PC-3 (cell line): ENCODE data around the gene RAI1.

ENCODE experiments used
- CTCF ChIP-seq: fragments of 300-600 bp; sonication (generic); conservative IDR thresholded peaks from 2 replicates; pipeline ENCODE4 v1.5.1; 2017; ENCODE audit warnings: antibody characterized with exemption, low read depth, mild to moderate bottlenecking, low read length
- EZH2 ChIP-seq: fragments of 300-600 bp; sonication (generic); IDR thresholded peaks from one replicate; pipeline ENCODE4 v1.6.1; 2017; ENCODE audit warnings: antibody characterized with exemption, mild to moderate bottlenecking, low read length; ENCODE audit not compliant: unreplicated experiment
- EZH2phosphoT487 ChIP-seq: fragments of 300-600 bp; sonication (generic); IDR thresholded peaks from 2 replicates; pipeline ENCODE4 v1.6.1; 2018; ENCODE audit warnings: mild to moderate bottlenecking, antibody characterized with exemption, low read length, borderline replicate concordance

GRCh38 chr17:17675416-17675815 is 5.8 kb upstream of the RAI1 start:
- TF ChIP-seq EZH2phosphoT487 (no peak), CTCF (no peak), EZH2 (no peak)
